Kidney (tissue), 14 donors: ENCODE data around the gene L1CAM. TPM values are rescaled to one million over a fixed set of nuclear protein-coding genes. Genes with fewer than 3 reads are reported as not detected.
A peak's percentile ranks its signal among the peaks of the same experiment; 100 is the strongest.

Source experiments
- DNase-seq, 5 donors: peaks; one replicate each; pipeline ENCODE4 v3.0.0-alpha.2; 2013 to 2020
- FAIRE-seq: peaks from 2 replicates; lab custom pipeline; 2012; peaks lifted over from hg19 to GRCh38; lab: Jason Lieb, UNC
- H3K27ac ChIP-seq, 2 donors: one replicate each; pipeline ENCODE4 v1.7.0; 2013; ENCODE audit warnings: low read depth in 2 of 2, low read length in 2 of 2, inconsistent platforms in 1 of 2
- H3K27me3 ChIP-seq: one replicate; pipeline ENCODE4 v1.7.1; 2013; ENCODE audit warnings: low read length, inconsistent platforms; ENCODE audit not compliant: control insufficient read depth, insufficient read depth
- H3K36me3 ChIP-seq, 3 donors: one replicate each; pipeline versions ENCODE4 v1.7.0 to v1.7.1; 2013; ENCODE audit warnings: low read length in 3 of 3, control low read depth in 1 of 3, inconsistent platforms in 1 of 3; ENCODE audit not compliant: insufficient read depth in 3 of 3, control insufficient read depth in 2 of 3
- H3K4me1 ChIP-seq, 3 donors: one replicate each; pipeline versions ENCODE4 v1.7.0 to v1.7.1; 2013; ENCODE audit warnings: low read length in 3 of 3, inconsistent platforms in 1 of 3, low read depth in 1 of 3; ENCODE audit not compliant: control insufficient read depth in 2 of 3, insufficient read depth in 2 of 3
- H3K4me3 ChIP-seq, 3 donors: one replicate each; pipeline versions ENCODE4 v1.7.0 to v1.8.1; 2013; ENCODE audit warnings: low read length in 3 of 3, control low read depth in 1 of 3, inconsistent platforms in 1 of 3
- H3K9ac ChIP-seq, 3 donors: one replicate each; pipeline versions ENCODE4 v1.7.0 to v1.7.1; 2013; ENCODE audit warnings: low read length in 3 of 3, control low read depth in 1 of 3, inconsistent platforms in 1 of 3
- H3K9me3 ChIP-seq, 3 donors: one replicate each; pipeline versions ENCODE4 v1.7.0 to v1.7.1; 2013; ENCODE audit warnings: low read length in 3 of 3, control low read depth in 1 of 3, inconsistent platforms in 1 of 3; ENCODE audit not compliant: control insufficient read depth in 2 of 3, insufficient read depth in 1 of 3
- CTCF ChIP-seq: IDR thresholded peaks from 3 replicates; pipeline ENCODE4 v1.5.1; 2012; ENCODE audit warnings: mild to moderate bottlenecking, moderate library complexity, borderline replicate concordance; ENCODE audit not compliant: insufficient read depth; ENCODE audit errors: extremely low read depth
- intact Hi-C: fragments of 100-400 bp; cut with DNase I; formaldehyde crosslinking; loops from one replicate; pipeline ENCODE4 v1.11.1; 2022
- polyA plus RNA-seq: library from polyadenylated mRNA; stranded (reverse); fragments of 350-450 nt; fragmentation: Illumina TruSeq; extraction: RNeasy Lipid Tissue Mini Kit (QIAGEN cat#74804); gene quantifications from one replicate; pipeline ENCODE4 v1.2.3, GENCODE V29; 2014; ENCODE audit warnings: low read depth, low replicate concordance; ENCODE audit not compliant: insufficient read depth
- total RNA-seq: library from RNA; stranded (reverse); fragmentation: NEBNext Ultra II Directional; extraction: Animal tissue kit (Norgen Biotek cat#: 25700); gene quantifications from one replicate; pipeline ENCODE4 v1.2.1, GENCODE V29; 2021
- donor health status: control.
- donor health status: control.
- donor health status: control.
- donor health status: control.
- donor health status: control.
- donor health status: DM: yes; HTN: yes; CAD: no.
- donor health status: Normal renal cell carcinoma (clear cell type).

The L1CAM gene
- total and polyA plus RNA-seq, 2 donors from 2014 or later: 26.1 to 71.9 TPM

- Histone ChIP-seq H3K4me1 (peaks cover 0 to 2% (median 0%) of the 10 kb centered on the region in 3 donors), H3K36me3 (no peaks in the 10 kb centered on the region), H3K9ac (no peak overlapping the region), H3K27me3 (peaks cover 8% of the 10 kb centered on the region), H3K27ac (no peak overlapping the region), H3K9me3 (no peaks in the 10 kb centered on the region), H3K4me3 (no peak overlapping the region)
- TF ChIP-seq CTCF: no peak
- intact Hi-C loops: no loop called here
- peak in 1 of 5 donors; percentile 47 for DNase-seq
- FAIRE-seq: no peak
Measured at GRCh38 chrX:153888344-153888743, 2.4 kb upstream of the L1CAM start.

GRCh38 chrX:153887385-153887784, 1.4 kb upstream of the L1CAM start:
- TF ChIP-seq CTCF: no peak

GRCh38 chrX:153886915-153887314, 942 bp upstream of the L1CAM start:
- Histone ChIP-seq H3K9me3 (no peaks in the 10 kb centered on the region), H3K36me3 (no peaks in the 10 kb centered on the region), H3K27ac (peak overlapping the region; percentile 22 to 47), H3K9ac (no peak overlapping the region), H3K4me1 (peaks cover 0 to 2% (median 0%) of the 10 kb centered on the region in 3 donors), H3K4me3 (no peak overlapping the region), H3K27me3 (peaks cover 8% of the 10 kb centered on the region)
- TF ChIP-seq CTCF: no peak
- intact Hi-C loops: no loop called here
- DNase-seq: peak in 4 of 5 donors; percentile 70 to 75 (median 72)
- no peak for FAIRE-seq

More at GRCh38 chrX:153887385-153887784, 1.4 kb upstream of the L1CAM start:
- intact Hi-C loops: no loop called here
- Histone ChIP-seq H3K27ac (peak overlapping the region; percentile 22 to 47), H3K9me3 (no peaks in the 10 kb centered on the region), H3K27me3 (peaks cover 8% of the 10 kb centered on the region), H3K36me3 (no peaks in the 10 kb centered on the region), H3K9ac (no peak overlapping the region), H3K4me3 (no peak overlapping the region), H3K4me1 (peaks cover 0 to 2% (median 0%) of the 10 kb centered on the region in 3 donors)
- DNase-seq (no peak), FAIRE-seq (no peak)
